Thyroid gland (tissue), 4 donors: ENCODE data around the gene SLC12A4. TPM values are rescaled to one million over a fixed set of nuclear protein-coding genes. Genes with fewer than 3 reads are reported as not detected.

ENCODE experiments used
- DNase-seq, 2 donors: peaks; one replicate each; pipeline ENCODE4 v3.0.0-alpha.2; 2019
- H3K27ac ChIP-seq, 3 donors: fragments of 200-600 bp; sonication (generic); 1 replicate in 2 of 3; 2 replicates in 1 of 3; pipeline ENCODE4 v1.5.1; 2016 to 2019; ENCODE audit warnings: mild to moderate bottlenecking in 1 of 3, moderate library complexity in 1 of 3
- H3K27me3 ChIP-seq: fragments of 200-600 bp; sonication (generic); one replicate; pipeline ENCODE4 v1.5.1; 2019
- H3K36me3 ChIP-seq, 2 donors: fragments of 200-600 bp; sonication (generic); one replicate each; pipeline ENCODE4 v1.5.1; 2016 to 2019
- H3K4me1 ChIP-seq, 2 donors: fragments of 200-600 bp; sonication (generic); one replicate each; pipeline ENCODE4 v1.5.1; 2017 to 2019
- H3K4me3 ChIP-seq, 3 donors: fragments of 200-600 bp; sonication (generic); replicated peaks in 1 of 3; 1 replicate in 2 of 3; 2 replicates in 1 of 3; pipeline ENCODE4 v1.5.1; 2016; ENCODE audit warnings: mild to moderate bottlenecking in 1 of 3
- H3K9me3 ChIP-seq: fragments of 200-600 bp; sonication (generic); one replicate; pipeline ENCODE4 v1.5.1; 2017
- POLR2A ChIP-seq, 2 donors: fragments of 450-650 bp; IDR thresholded peaks; one replicate each; pipeline ENCODE4 v1.6.1; 2017; ENCODE audit warnings: antibody characterized with exemption in 2 of 2, mild to moderate bottlenecking in 2 of 2, moderate library complexity in 1 of 2
- WGBS, 2 donors: methylation state at CpG; one replicate each; pipeline ENCODE4 v1.1.5; 2017; 5-methylcytosine and 5-hydroxymethylcytosine counted together
- intact Hi-C: fragments of 100-400 bp; cut with DNase I; formaldehyde crosslinking; loops from one replicate; pipeline ENCODE4 v1.15.1; 2023
- total RNA-seq, 4 donors: library from RNA; depleted of rRNA; stranded (reverse); fragments of >200 nt; gene quantifications; one replicate each; pipeline ENCODE4 v1.2.3, GENCODE V29; 2016
- TF ChIP-seq, protein P1 (sequence below), 6 experiments: fragments of 200-600 bp in 3 of 6; fragments of 450-650 bp in 3 of 6; sonication (generic) in 3 of 6; IDR thresholded peaks; one replicate each; pipeline ENCODE4 v1.5.1; 2016 to 2019; ENCODE audit warnings: antibody characterized with exemption in 6 of 6, mild to moderate bottlenecking in 2 of 6, inconsistent platforms in 1 of 6, moderate library complexity in 1 of 6

SLC12A4 gene
- total RNA-seq, 4 donors from 2014 or later = 47.0 to 65.1 (median 51.7) TPM

DNA sequence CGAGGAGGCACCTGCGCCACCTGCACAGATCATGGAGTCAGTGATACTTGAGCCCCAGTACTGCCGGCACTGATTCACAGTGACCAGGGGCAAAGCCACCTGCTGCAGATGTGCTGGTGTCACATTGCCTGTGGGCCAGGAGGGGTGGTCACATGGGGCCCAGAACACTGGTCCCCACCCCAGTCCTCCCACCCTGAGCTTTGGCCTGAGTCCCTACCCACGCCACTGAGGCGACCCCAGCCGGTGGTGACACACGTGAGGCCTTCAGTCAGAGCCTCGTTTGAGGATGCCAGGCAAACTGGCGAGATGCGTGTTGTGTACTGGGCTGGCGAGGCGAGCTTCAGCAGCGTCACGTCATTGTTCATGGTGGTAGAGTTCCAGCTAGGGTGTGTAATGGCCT, 38.2 kb downstream of the SLC12A4 start:
- Histone ChIP-seq H3K4me3 (no peak overlapping the region), H3K27me3 (no peaks in the 10 kb centered on the region), H3K4me1 (peaks cover 9 to 21% of the 10 kb centered on the region in 2 donors), H3K36me3 (peaks cover 6 to 13% of the 10 kb centered on the region in 2 donors), H3K27ac (no peak overlapping the region), H3K9me3 (no peaks in the 10 kb centered on the region)
- intact Hi-C loops = loop anchor here (10.0 kb wide), 1 partner anchor 265 kb away; the partner anchor contains the start of genes ACD, C16orf86, ENKD1 and PARD6A
- WGBS, 2 donors = 96 to 98% methylated on average over 5 to 13 of the region's 14 CpGs
- DNase-seq = no peak
- TF ChIP-seq POLR2A (IDR thresholded peaks at IDR 0.05) = no peak
- TF ChIP-seq, protein P1, sequence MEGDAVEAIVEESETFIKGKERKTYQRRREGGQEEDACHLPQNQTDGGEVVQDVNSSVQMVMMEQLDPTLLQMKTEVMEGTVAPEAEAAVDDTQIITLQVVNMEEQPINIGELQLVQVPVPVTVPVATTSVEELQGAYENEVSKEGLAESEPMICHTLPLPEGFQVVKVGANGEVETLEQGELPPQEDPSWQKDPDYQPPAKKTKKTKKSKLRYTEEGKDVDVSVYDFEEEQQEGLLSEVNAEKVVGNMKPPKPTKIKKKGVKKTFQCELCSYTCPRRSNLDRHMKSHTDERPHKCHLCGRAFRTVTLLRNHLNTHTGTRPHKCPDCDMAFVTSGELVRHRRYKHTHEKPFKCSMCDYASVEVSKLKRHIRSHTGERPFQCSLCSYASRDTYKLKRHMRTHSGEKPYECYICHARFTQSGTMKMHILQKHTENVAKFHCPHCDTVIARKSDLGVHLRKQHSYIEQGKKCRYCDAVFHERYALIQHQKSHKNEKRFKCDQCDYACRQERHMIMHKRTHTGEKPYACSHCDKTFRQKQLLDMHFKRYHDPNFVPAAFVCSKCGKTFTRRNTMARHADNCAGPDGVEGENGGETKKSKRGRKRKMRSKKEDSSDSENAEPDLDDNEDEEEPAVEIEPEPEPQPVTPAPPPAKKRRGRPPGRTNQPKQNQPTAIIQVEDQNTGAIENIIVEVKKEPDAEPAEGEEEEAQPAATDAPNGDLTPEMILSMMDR (IDR thresholded peaks at IDR 0.05) = no peak

DNA sequence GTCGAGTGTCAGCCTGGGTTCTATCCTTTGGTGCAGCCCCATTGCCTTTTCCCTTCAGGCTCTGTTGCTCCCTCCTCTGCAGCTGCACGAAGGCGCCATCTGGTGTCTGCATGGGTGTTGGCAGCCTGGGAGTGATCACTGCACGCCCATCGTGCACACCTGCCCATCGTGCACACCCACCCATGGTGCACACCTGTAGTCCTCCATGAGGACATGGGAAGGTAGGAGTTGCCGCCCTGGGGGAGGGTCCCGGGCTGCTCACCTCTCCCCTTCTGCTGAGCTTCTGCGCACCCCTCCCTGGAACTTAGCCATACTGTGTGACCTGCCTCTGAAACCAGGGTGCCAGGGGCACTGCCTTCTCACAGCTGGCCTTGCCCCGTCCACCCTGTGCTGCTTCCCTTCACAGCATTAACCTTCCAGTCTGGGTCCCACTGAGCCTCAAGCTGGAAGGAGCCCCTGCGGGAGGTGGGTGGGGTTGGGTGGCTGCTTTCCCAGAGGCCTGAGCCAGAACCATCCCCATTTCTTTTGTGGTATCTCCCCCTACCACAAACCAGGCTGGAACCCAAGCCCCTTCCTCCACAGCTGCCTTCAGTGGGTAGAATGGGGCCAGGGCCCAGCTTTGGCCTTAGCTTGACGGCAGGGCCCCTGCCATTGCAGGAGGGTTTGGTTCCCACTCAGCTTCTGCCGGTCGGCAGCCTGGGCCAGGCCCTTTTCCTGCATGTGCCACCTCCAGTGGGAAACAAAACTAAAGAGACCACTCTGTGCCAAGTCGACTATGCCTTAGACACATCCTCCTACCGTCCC, 39.7 kb downstream of the SLC12A4 start:
- H3K27ac ChIP-seq = no peak overlapping the region
- intact Hi-C loops = loop anchor here (5.0 kb wide), 2 partner anchors 46 to 111 kb away; partner anchors contain the start of gene NRN1L
- DNase-seq = peak; percentile 71 to 78
- peaks cover 6 to 13% of the 10 kb centered on the region in 2 donors for H3K36me3 ChIP-seq
- no peaks in the 10 kb centered on the region for H3K27me3 ChIP-seq
- no peak for TF ChIP-seq POLR2A (IDR thresholded peaks at IDR 0.05)
- TF ChIP-seq, protein P1 (IDR thresholded peaks at IDR 0.05) = peak; percentile 34 to 89 (median 86)
- peaks cover 9 to 31% of the 10 kb centered on the region in 2 donors for H3K4me1 ChIP-seq
- 54 to 65% methylated on average over 9 to 16 of the region's 16 CpGs for WGBS, 2 donors
- no peak overlapping the region for H3K4me3 ChIP-seq
- no peaks in the 10 kb centered on the region for H3K9me3 ChIP-seq

DNA sequence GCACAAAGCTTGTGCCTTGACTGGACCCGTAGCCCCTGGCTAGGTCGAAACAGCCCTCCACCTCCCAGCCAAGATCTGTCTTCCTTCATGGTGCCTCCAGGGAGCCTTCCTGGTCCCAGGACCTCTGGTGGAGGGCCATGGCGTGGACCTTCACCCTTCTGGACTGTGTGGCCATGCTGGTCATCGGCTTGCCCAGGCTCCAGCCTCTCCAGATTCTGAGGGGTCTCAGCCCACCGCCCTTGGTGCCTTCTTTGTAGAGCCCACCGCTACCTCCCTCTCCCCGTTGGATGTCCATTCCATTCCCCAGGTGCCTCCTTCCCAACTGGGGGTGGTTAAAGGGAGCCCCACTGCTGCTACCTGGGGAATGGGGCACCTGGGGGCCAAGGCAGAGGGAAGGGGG, 40.3 kb downstream of the SLC12A4 start:
- no peak for DNase-seq
- H3K4me1 ChIP-seq = peaks cover 15 to 37% of the 10 kb centered on the region in 2 donors
- H3K9me3 ChIP-seq = no peaks in the 10 kb centered on the region
- intact Hi-C loops = loop anchor here (5.0 kb wide), 2 partner anchors 46 to 111 kb away; partner anchors contain the start of gene NRN1L
- 89 to 100% methylated on average over 1 to 7 of the region's 7 CpGs for WGBS, 2 donors
- no peak overlapping the region for H3K27ac ChIP-seq
- H3K36me3 ChIP-seq = peaks cover 6 to 13% of the 10 kb centered on the region in 2 donors
- TF ChIP-seq POLR2A (IDR thresholded peaks at IDR 0.05) = no peak
- TF ChIP-seq, protein P1 (IDR thresholded peaks at IDR 0.05) = no peak
- H3K27me3 ChIP-seq = no peaks in the 10 kb centered on the region
- no peak overlapping the region for H3K4me3 ChIP-seq

DNA sequence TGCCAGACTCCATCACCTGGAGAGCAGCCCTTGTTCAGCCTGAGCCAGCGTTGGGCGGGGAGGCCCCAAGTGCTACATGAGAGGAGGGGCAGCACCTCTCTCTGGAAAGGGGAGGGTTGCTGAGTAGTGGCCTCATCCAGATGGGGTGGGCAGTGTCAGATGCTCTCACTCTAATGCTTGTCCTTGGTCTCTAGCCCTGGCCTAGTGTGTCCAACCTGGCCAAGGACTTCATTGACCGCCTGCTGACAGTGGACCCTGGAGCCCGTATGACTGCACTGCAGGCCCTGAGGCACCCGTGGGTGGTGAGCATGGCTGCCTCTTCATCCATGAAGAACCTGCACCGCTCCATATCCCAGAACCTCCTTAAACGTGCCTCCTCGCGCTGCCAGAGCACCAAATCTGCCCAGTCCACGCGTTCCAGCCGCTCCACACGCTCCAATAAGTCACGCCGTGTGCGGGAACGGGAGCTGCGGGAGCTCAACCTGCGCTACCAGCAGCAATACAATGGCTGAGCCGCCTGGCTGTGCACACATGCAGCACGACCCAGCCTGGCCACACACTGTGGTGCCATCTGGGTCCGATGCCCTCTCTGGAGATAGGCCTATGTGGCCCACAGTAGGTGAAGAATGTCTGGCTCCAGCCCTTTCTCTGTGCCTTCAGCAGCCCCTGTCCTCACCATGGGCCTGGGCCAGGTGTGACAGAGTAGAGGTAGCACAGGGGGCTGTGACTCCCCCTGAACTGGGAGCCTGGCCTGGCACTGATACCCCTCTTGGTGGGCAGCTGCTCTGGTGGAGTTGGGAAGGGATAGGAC, 41.1 kb downstream of the SLC12A4 start:
- no peak for DNase-seq
- no peaks in the 10 kb centered on the region for H3K9me3 ChIP-seq
- no peaks in the 10 kb centered on the region for H3K27me3 ChIP-seq
- H3K4me3 ChIP-seq = no peak overlapping the region
- intact Hi-C loops = loop anchor here (5.0 kb wide), 2 partner anchors 45 to 110 kb away; partner anchors contain the start of gene NRN1L
- H3K4me1 ChIP-seq = peaks cover 21 to 45% of the 10 kb centered on the region in 2 donors
- peaks cover 6 to 13% of the 10 kb centered on the region in 2 donors for H3K36me3 ChIP-seq
- no peak overlapping the region for H3K27ac ChIP-seq
- TF ChIP-seq POLR2A (IDR thresholded peaks at IDR 0.05) = no peak
- TF ChIP-seq, protein P1 (IDR thresholded peaks at IDR 0.05) = no peak
- WGBS, 2 donors = 91 to 93% methylated on average over 20 to 22 of the region's 22 CpGs
